Right ventricle myocardium superior (tissue), 1 donor: ENCODE data around the gene PRDX5. TPM values are rescaled to one million over a fixed set of nuclear protein-coding genes. Genes with fewer than 3 reads are reported as not detected.

ENCODE experiments used
- ATAC-seq: fragments of 200-7000 bp; cut with Tn5 transposase; one replicate; pipeline ENCODE4 v1.9.1; 2020; ENCODE audit warnings: mild to moderate bottlenecking; ENCODE audit not compliant: poor library complexity
- DNase-seq: peaks from one replicate; pipeline ENCODE4 v3.0.0-alpha.2; 2020
- intact Hi-C: fragments of 100-400 bp; cut with DNase I; formaldehyde crosslinking; loops from one replicate; pipeline ENCODE4 v1.11.2; 2022
- total RNA-seq: library from RNA; stranded (reverse); fragmentation: NEBNext Ultra II Directional; extraction: Animal tissue kit (Norgen Biotek cat#: 25700); gene quantifications from one replicate; pipeline ENCODE4 v1.2.1, GENCODE V29; 2021
- donor health status: DM: no; HTN: yes; CAD: no; lungs with severe emphysema.

PRDX5 gene
- total RNA-seq, 1 donor from 2014 or later, result 417 TPM

- DNase-seq (no peak), ATAC-seq (no peak)
- intact Hi-C loops, result no loop called here
These were observed 20.8 kb downstream of the PRDX5 start for GRCh38 chr11:64338716-64339115.

DNA sequence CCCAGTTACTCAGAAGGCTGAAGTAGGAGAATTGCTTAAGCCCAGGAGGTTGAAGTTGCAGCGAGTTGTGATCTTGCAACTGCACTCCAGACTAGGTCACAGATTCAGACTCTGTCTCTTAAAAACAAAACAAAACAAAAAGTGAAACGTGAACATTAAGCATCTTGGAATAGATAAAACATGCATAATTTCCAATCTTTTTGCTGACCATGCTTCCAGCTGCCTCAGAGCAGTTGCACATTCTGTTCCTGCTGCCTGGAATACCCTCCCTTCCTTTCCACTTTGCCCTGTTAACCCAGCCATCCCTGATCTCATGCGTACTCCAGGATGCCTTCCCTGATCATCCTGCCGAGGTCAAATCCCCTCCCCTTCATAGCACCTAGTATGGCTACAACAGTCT lies 21.4 kb downstream of the PRDX5 start:
- no peak for ATAC-seq
- intact Hi-C loops, result no loop called here
- no peak for DNase-seq

- intact Hi-C loops, result no loop called here
- ATAC-seq (no peak), DNase-seq (peak; percentile 84)
These were observed 22.0 kb downstream of the PRDX5 start, which contains the start of gene CCDC88B for GRCh38 chr11:64339754-64340408. CCDC88B (plus strand) TSS chr11:64340204; CDS start chr11:64340267, 63 bp downstream.

DNA sequence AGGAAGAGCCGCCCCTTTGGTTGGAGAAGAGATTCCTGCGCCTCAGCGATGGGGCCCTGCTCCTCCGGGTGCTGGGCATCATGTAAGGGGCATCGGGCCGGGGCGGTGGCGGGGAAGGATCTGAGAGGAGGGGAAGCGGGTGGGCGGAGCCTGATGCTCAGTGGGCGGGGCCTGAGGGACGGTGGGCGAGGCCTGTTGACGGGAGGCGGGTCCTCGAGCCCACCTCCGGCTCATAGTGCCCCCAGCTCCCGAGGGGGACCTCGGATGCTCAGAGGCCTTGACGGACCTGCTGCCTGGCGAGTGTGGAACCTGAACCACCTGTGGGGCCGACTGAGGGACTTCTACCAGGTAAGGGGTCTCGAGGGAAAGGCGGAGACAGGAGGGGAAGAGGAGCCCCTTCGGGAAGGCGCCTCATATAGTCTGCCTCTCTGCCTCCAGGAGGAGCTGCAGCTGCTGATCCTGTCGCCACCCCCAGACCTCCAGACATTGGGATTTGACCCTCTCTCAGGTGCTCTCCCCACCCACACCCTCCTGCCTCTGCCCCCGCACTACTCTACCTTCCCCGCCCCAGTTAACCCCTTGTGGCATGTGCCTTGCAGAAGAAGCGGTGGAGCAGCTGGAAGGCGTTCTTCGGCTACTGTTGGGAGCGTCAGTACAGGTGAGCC lies 22.9 kb downstream of the PRDX5 start:
- DNase-seq (peak; percentile 79), ATAC-seq (no peak)
- intact Hi-C loops, result no loop called here

DNA sequence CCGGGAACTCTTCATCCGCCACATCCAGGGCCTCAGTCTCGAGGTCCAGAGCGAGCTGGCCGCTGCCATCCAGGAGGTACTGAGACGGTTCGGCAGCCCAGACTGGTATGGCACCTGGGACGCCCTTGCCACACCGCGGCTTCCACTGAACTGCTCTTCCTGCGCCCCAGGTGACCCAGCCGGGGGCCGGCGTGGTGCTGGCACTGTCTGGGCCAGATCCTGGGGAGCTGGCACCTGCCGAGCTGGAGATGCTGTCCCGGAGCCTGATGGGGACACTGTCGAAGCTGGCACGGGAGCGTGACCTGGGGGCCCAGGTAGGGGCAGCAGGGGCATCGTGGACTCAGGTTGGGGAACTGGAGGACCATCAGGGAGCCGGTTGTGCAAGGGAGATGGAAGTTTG lies 23.5 kb downstream of the PRDX5 start:
- DNase-seq (no peak), ATAC-seq (no peak)
- intact Hi-C loops, result no loop called here

DNA sequence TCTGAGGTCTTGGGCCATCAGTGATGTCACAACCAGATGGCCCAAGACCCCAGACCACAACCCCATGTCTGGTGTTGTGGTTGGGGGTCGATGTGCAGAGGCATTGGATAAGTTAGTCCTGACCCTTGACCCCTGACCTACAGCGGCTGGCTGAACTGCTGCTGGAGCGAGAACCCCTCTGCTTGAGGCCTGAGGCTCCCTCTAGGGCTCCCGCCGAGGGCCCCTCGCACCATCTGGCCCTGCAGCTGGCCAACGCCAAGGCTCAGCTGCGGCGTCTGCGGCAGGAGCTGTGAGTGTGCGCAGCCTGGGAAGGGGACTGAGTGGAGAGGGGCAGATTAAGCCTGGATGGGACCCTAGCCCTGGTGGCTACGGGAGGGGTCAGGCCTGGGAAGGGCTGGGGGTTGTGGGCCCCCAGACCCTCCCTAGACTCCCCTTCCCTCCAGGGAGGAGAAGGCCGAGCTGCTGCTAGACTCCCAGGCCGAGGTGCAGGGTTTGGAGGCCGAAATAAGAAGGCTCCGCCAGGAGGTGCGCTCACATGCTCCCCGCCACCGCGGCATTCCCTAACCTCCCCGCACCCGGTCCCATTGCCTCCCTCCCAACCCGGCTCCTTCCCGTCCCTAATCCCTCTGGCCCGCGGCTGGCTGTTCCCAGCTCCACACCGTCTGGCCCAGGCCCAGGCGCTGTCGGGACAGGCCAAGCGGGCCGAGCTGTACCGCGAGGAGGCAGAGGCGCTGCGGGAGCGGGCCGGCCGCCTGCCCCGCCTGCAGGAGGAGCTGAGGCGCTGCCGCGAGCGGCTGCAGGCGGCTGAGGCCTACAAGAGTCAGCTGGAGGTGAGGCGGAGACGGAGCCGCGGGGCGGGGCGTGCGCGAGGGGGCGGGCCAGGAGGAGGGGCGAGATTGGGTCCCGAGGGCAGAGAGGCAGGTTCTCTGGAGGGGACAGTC lies 24.2 kb downstream of the PRDX5 start:
- intact Hi-C loops, result no loop called here
- DNase-seq, result peak; percentile 94
- peak; percentile 93 for ATAC-seq

GRCh38 chr11:64342869-64343745 lies 25.2 kb downstream of the PRDX5 start:
- ATAC-seq, result peak; percentile 42
- no peak for DNase-seq
- intact Hi-C loops, result no loop called here

GRCh38 chr11:64343767-64344559 lies 26.0 kb downstream of the PRDX5 start:
- DNase-seq, result no peak
- ATAC-seq, result peak; percentile 40
- intact Hi-C loops, result no loop called here

DNA sequence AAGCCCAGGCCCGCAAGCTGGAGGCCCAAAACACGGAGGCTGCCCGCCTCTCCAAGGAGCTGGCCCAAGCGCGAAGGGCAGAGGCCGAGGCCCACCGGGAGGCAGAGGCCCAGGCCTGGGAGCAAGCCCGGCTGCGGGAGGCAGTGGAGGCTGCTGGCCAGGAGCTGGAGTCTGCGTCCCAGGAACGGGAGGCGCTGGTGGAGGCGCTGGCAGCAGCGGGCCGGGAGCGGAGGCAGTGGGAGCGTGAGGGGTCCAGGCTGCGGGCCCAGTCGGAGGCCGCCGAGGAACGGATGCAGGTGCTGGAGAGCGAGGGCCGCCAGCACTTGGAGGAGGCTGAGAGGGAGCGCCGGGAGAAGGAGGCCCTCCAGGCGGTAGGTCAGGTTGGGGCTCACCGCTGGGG lies 26.9 kb downstream of the PRDX5 start:
- DNase-seq (no peak), ATAC-seq (no peak)
- intact Hi-C loops, result no loop called here

DNA sequence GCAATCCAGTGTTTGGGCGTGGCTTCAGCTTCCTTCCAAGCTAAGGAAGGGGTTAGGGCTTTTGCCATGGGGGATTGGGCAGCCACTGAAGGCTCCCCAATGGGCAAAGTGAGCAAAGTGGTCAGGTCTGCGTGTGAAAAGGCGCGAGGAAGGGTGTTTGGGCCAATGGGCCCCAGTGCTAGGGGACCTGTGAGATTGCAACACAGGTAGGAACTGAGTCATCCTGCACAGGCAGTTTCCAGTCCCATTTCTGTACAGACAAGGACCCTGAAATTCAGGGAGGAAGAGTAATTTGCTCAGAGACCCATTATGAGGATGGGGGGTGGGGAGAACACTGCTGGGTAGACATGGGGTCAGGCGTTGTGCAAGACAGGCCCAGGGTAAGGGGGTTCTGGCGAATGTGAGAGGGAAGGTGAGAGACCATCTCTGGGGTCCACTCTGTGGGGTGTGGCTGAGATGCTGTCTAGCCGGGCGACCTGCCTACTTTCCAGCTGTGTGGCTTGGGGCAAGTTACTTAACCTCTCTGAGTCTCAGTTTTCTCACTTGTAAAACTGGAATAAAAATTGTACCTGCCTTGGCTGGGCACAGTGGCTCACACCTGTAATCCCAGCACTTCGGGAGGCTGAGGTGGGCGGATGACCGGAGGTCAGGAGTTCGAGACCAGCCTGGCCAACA lies 29.4 kb downstream of the PRDX5 start:
- intact Hi-C loops, result no loop called here
- ATAC-seq (no peak), DNase-seq (no peak)

- ATAC-seq (no peak), DNase-seq (no peak)
- intact Hi-C loops, result no loop called here
These were observed 30.6 kb downstream of the PRDX5 start for GRCh38 chr11:64348383-64349024.

DNA sequence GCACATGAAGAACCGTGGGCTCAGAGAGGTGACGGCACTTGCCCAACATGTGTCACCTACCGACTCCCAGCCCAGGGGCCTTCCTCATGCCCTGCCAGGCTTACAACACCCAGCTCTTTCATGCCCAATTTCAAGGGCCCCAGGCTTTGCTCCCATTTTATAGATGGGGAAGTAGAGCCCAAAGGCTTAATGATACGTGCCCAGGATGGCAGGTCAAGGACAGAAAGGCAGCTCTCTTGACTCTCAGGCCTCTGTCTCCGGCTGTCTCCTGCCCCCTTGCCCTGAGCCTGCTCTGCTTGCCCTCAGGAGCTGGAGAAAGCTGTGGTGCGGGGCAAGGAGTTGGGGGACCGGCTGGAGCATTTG lies 31.1 kb downstream of the PRDX5 start:
- intact Hi-C loops, result no loop called here
- DNase-seq (no peak), ATAC-seq (no peak)

- DNase-seq (no peak), ATAC-seq (no peak)
- intact Hi-C loops, result no loop called here
These were observed 31.5 kb downstream of the PRDX5 start for GRCh38 chr11:64349404-64349803.

- DNase-seq, result no peak
- intact Hi-C loops, result no loop called here
- no peak for ATAC-seq
These were observed 33.3 kb downstream of the PRDX5 start for GRCh38 chr11:64351136-64351631.

DNA sequence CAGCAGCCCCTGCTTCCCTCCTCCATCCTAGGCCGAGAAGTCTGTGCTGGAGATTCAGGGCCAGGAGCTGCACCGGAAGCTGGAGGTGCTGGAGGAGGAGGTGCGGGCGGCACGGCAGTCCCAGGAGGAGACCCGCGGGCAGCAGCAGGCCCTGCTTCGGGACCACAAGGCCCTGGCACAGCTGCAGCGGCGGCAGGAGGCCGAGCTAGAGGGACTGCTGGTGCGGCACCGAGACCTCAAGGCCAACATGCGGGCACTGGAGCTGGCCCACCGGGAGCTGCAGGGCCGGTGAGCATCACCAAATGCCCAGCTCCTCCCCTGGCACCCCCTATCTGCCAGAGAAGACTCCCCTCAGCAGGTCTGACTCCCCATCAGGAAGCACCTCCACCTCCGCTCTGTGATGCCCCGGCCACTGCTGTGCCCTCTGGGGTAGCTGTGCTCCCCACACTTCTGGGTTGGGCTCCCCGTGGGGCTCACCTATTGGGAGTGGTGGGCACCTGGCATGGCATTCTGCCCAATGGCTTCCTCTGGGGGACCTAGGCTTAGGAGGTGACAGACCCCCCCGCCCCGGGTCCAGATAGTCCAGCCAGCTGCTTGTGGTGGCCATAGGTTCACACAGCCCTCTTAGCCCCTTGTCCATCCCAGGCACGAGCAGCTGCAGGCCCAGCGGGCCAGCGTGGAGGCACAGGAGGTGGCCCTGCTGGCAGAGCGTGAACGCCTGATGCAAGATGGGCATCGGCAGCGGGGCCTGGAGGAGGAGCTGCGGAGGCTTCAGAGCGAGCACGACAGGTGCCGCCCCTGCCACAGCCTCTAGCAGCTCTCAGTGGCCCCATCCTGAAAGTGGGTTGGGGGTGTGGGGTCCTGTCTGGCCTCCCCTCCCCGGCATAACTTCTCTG lies 34.4 kb downstream of the PRDX5 start:
- intact Hi-C loops, result no loop called here
- DNase-seq, result no peak

More for the DNA sequence above, 34.4 kb downstream of the PRDX5 start:
- ATAC-seq, result no peak
